Loucy (cell line): ENCODE data around the gene ZNF70.

Experiments
- CTCF ChIP-seq: fragments of 200-600 bp; sonication (generic); conservative IDR thresholded peaks from 2 replicates; pipeline ENCODE4 v1.5.1; 2014; ENCODE audit warnings: mild to moderate bottlenecking, antibody characterized with exemption, low read length
- EZH2phosphoT487 ChIP-seq: fragments of 200-600 bp; IDR thresholded peaks from 2 replicates; pipeline ENCODE4 v1.6.1; 2018; ENCODE audit warnings: antibody characterized with exemption, mild to moderate bottlenecking, moderate library complexity, borderline replicate concordance

- TF ChIP-seq CTCF (no peak), EZH2phosphoT487 (no peak)
Observed at GRCh38 chr22:23696326-23696851, 54.5 kb downstream of the ZNF70 start.
